ENCODE results near the gene BBS9.

- TF ChIP-seq CTCF (IDR thresholded peaks at IDR 0.05) (no peak), EZH2 (IDR thresholded peaks at IDR 0.05; ENCODE audit: borderline replicate concordance, insufficient read depth, low read depth, low read length, poor library complexity, severe bottlenecking) (no peak)
Measured at GRCh38 chr7:33412331-33412730, 283.0 kb downstream of the BBS9 start.

Measured in B cell (primary cell).